ENCODE data around the gene OR5K1. TPM values are rescaled to one million over a fixed set of nuclear protein-coding genes. Genes with fewer than 3 reads are reported as not detected.

Gene OR5K1
- polyA plus RNA-seq, 1 donor from 2014 or later, result not detected

- H3K9me3 ChIP-seq (ENCODE audit: low read length), result no peaks in the 10 kb centered on the region
- H4K20me1 ChIP-seq (ENCODE audit: insufficient read depth), result no peaks in the 10 kb centered on the region
- no peak overlapping the region for H3K4me2 ChIP-seq (ENCODE audit: low read length)
- H3K9me2 ChIP-seq (ENCODE audit: insufficient read depth, low read length), result no peaks in the 10 kb centered on the region
- no peak overlapping the region for H3K9ac ChIP-seq (ENCODE audit: low read length)
- H3K27ac ChIP-seq (ENCODE audit: low read length), result no peak overlapping the region
- no peaks in the 10 kb centered on the region for H3K27me3 ChIP-seq (ENCODE audit: insufficient read depth, low read depth, low read length)
- TF ChIP-seq SMC3 (conservative IDR thresholded peaks at IDR 0.05; ENCODE audit: poor library complexity), result no peak
- no peak for TF ChIP-seq REST (IDR thresholded peaks at IDR 0.05; ENCODE audit: borderline replicate concordance)
- no peak for TF ChIP-seq MXI1 (conservative IDR thresholded peaks at IDR 0.05; ENCODE audit: poor library complexity, severe bottlenecking)
- TF ChIP-seq RAD21 (conservative IDR thresholded peaks at IDR 0.05), result no peak
- no peak for TF ChIP-seq CTCF (IDR thresholded peaks at IDR 0.05; ENCODE audit: poor library complexity, severe bottlenecking)
- no peak for TF ChIP-seq TAF1 (IDR thresholded peaks at IDR 0.05; ENCODE audit: low read depth)
- no peak for TF ChIP-seq EP300 (conservative IDR thresholded peaks at IDR 0.05; ENCODE audit: poor library complexity, severe bottlenecking)
- TF ChIP-seq EZH2 (IDR thresholded peaks at IDR 0.05; ENCODE audit: borderline replicate concordance, insufficient read depth, low read length, poor library complexity, severe bottlenecking), result no peak
- no peak for TF ChIP-seq POLR2AphosphoS5 (IDR thresholded peaks at IDR 0.05)
- no peaks in the 10 kb centered on the region for H3F3A ChIP-seq (ENCODE audit: insufficient read depth, low read length, poor library complexity, severe bottlenecking)
- H3K4me3 ChIP-seq (ENCODE audit: low read length), result no peak overlapping the region
- H3K36me3 ChIP-seq (ENCODE audit: insufficient read depth, low read length), result no peaks in the 10 kb centered on the region
- no peaks in the 10 kb centered on the region for H3K79me2 ChIP-seq (replicated peaks; ENCODE audit: insufficient read depth, low read length)
- no peak overlapping the region for H2AFZ ChIP-seq (ENCODE audit: low read depth, low read length)
Observed at GRCh38 chr3:98450372-98450771, 12.6 kb upstream of the OR5K1 start.

GRCh38 chr3:98453827-98454226, 9.2 kb upstream of the OR5K1 start:
- no peak overlapping the region for H2AFZ ChIP-seq (ENCODE audit: low read depth, low read length)
- H3K79me2 ChIP-seq (replicated peaks; ENCODE audit: insufficient read depth, low read length), result no peaks in the 10 kb centered on the region
- no peaks in the 10 kb centered on the region for H3K36me3 ChIP-seq (ENCODE audit: insufficient read depth, low read length)
- H4K20me1 ChIP-seq (ENCODE audit: insufficient read depth), result no peaks in the 10 kb centered on the region
- H3K9me2 ChIP-seq (ENCODE audit: insufficient read depth, low read length), result no peaks in the 10 kb centered on the region
- no peak overlapping the region for H3K4me2 ChIP-seq (ENCODE audit: low read length)
- H3K4me3 ChIP-seq (ENCODE audit: low read length), result no peak overlapping the region
- TF ChIP-seq REST (IDR thresholded peaks at IDR 0.05; ENCODE audit: borderline replicate concordance) (no peak), EZH2 (IDR thresholded peaks at IDR 0.05; ENCODE audit: borderline replicate concordance, insufficient read depth, low read length, poor library complexity, severe bottlenecking) (no peak), CTCF (IDR thresholded peaks at IDR 0.05; ENCODE audit: poor library complexity, severe bottlenecking) (no peak), EP300 (conservative IDR thresholded peaks at IDR 0.05; ENCODE audit: poor library complexity, severe bottlenecking) (no peak), SMC3 (conservative IDR thresholded peaks at IDR 0.05; ENCODE audit: poor library complexity) (no peak), RAD21 (conservative IDR thresholded peaks at IDR 0.05) (no peak), POLR2AphosphoS5 (IDR thresholded peaks at IDR 0.05) (no peak), TAF1 (IDR thresholded peaks at IDR 0.05; ENCODE audit: low read depth) (no peak), MXI1 (conservative IDR thresholded peaks at IDR 0.05; ENCODE audit: poor library complexity, severe bottlenecking) (no peak)
- H3K9ac ChIP-seq (ENCODE audit: low read length), result no peak overlapping the region
- no peak overlapping the region for H3K27ac ChIP-seq (ENCODE audit: low read length)
- H3K9me3 ChIP-seq (ENCODE audit: low read length), result peaks cover 3% of the 10 kb centered on the region
- no peaks in the 10 kb centered on the region for H3K27me3 ChIP-seq (ENCODE audit: insufficient read depth, low read depth, low read length)
- no peaks in the 10 kb centered on the region for H3F3A ChIP-seq (ENCODE audit: insufficient read depth, low read length, poor library complexity, severe bottlenecking)

Measured in neural cell (in vitro differentiated cells).